OCI-M2 (cell line): ENCODE measurements around the gene SHMT2.

Source experiments
- DNase-seq: peaks from one replicate; lab custom pipeline; 2025; ENCODE audit not compliant: unreplicated experiment; lab: John Stamatoyannopoulos, UW

The SHMT2 gene

GRCh38 chr12:57213763-57214397, 15.6 kb upstream of the SHMT2 start:
- no peak for DNase-seq

DNA sequence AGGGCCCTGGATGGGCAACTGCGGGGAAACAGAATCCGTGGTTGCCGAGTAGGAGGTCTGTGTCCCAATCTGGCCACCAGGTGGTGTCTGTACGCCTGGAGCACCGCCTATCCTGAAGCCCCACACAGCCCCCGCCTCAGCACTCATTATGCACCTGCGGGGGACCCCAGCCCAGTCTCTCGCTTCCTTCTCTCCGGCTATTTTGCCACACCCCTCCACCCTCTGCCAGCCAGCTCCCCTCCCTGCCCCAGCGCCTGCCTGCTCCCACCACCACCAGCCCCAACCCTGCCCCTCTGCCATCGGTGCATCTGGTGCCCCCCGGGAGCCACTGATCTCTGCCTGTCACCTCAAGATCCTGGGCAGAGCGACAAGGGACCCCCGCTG, 15.1 kb upstream of the SHMT2 start:
- DNase-seq = peak; percentile 13

DNA sequence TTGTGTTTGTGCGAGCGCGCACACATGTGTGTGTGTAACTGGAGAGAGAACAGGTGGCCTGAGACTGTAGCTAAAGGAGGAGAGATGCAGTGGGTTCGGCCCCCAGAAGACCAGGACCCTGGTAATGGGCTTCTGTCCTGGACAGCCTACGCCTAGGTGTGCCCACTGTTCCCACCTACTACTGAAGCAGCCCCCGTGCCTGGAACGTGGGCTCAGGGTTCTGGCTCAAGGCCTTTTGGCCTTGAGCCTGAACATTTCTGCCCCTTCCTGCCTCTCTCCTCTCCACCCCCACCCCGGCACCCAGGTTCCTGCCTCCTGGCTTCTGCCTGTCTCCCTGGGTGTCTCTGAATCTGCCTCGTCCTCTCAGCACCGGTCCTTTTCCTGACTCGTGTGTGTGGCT, 14.4 kb upstream of the SHMT2 start:
- DNase-seq = no peak

- no peak for DNase-seq
These were observed 13.9 kb upstream of the SHMT2 start for GRCh38 chr12:57215668-57216013.

- no peak for DNase-seq
These were observed 13.2 kb upstream of the SHMT2 start, which contains the start of gene NXPH4 for GRCh38 chr12:57216014-57216911. NXPH4 (plus strand) TSS chr12:57216794; CDS start chr12:57216970, 176 bp downstream.

GRCh38 chr12:57216921-57217879, 12.3 kb upstream of the SHMT2 start:
- no peak for DNase-seq

- DNase-seq = no peak
These were observed 11.3 kb upstream of the SHMT2 start for GRCh38 chr12:57218030-57218853.

DNA sequence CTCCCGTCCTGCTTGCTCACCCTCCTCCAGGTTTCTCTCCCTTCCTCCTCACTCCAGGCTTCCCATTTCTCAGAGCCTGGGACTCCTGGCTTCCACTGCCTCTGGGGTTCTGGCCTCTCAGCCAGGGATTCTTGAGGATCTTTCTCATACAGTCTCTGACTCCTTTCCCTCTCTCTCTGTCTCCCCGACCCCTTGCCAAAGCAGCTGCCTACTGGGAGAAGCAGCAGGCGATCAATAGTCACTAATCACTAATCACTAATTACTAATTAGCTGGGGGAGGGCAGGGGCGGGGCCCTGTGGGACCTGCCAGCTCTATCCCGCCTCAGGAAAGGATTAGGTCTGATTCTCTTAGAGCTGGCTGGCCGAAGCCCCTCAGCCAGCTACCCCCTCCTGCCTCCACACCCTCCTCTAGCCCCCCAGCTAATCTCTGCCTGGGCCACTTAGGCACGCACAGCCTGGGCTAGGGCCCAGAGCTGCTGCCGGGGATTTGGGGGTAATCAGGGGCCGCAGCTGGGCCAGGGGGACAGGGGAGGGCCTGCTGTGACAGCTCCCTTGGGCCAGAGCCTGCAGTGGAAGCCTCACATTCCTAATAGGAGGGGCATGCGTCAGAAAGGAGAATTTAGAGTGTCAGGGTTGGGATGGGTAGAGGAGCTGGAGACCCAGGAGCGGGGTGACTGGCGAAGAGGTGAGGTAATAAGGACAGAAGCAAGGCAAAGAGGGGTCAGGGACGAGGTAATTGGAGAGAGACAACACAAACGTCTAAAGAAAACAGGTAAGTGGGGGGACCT, 10.1 kb upstream of the SHMT2 start:
- DNase-seq = no peak

GRCh38 chr12:57219993-57220754, 9.3 kb upstream of the SHMT2 start:
- no peak for DNase-seq

- no peak for DNase-seq
These were observed 8.7 kb upstream of the SHMT2 start for GRCh38 chr12:57220770-57221168.

GRCh38 chr12:57221169-57221917, 8.2 kb upstream of the SHMT2 start:
- no peak for DNase-seq

GRCh38 chr12:57222286-57223190, 7.0 kb upstream of the SHMT2 start:
- DNase-seq = no peak

- DNase-seq = no peak
These were observed 6.0 kb upstream of the SHMT2 start for GRCh38 chr12:57223191-57224165.

DNA sequence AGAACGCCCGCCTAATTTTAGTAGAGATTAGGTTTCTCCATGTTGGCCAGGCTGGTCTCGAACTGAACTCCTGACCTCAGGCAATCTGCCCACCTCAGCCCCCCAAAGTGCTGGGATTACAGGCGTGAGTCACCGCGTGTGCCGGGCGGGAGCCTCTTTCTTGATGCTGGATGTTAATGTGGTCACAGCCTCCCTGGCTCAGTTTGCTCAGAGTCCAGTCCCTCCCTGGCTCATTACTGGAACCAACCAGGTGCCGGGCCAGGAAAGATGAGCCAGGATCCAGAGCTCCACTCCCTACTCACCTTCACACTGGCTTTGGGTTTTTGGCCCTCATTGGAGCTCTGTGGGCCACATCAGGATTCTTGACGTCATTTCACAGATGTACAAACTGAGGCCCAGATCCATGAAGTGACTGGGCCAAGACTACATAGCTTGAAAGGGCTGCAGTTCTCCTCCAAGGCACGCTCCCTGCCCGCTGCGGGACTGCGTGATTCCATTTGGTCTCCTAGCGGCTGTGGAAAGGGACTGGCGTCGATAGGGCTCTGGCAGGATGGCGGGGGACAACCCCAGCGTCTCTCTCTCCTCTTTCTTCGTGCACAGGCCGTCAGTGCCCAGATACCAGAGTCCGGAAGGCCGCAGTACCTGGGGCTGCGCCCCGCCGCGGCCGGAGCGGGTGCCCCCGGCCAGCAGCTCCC, 5.1 kb upstream of the SHMT2 start:
- DNase-seq = no peak

GRCh38 chr12:57224973-57225679, 4.4 kb upstream of the SHMT2 start:
- no peak for DNase-seq
